ENCODE results near the gene TPRG1L.

Gene TPRG1L

GRCh38 chr1:3595949-3596348, 28.9 kb upstream of the TPRG1L start:
- peaks cover 5% of the 10 kb centered on the region for H3K4me1 ChIP-seq (ENCODE audit: control insufficient read depth, insufficient read depth, low read length)
- peaks cover 31% of the 10 kb centered on the region for H3K27me3 ChIP-seq (replicated peaks; ENCODE audit: control insufficient read depth, insufficient read depth, low read length)
- H3K4me3 ChIP-seq (ENCODE audit: low read length): no peak overlapping the region
- H3K9me3 ChIP-seq (ENCODE audit: control insufficient read depth, low read length): no peaks in the 10 kb centered on the region
- no peak for DNase-seq (ENCODE audit: low read depth)
- no peaks in the 10 kb centered on the region for H3K36me3 ChIP-seq (ENCODE audit: control insufficient read depth, insufficient read depth, low read length, severe bottlenecking)
- no peak overlapping the region for H3K9ac ChIP-seq (ENCODE audit: low read length)

GRCh38 chr1:3596663-3597598, 27.9 kb upstream of the TPRG1L start:
- Histone ChIP-seq H3K9ac (ENCODE audit: low read length) (no peak overlapping the region), H3K9me3 (ENCODE audit: control insufficient read depth, low read length) (no peaks in the 10 kb centered on the region)

GRCh38 chr1:3597599-3597964, 27.2 kb upstream of the TPRG1L start:
- Histone ChIP-seq H3K4me1 (ENCODE audit: control insufficient read depth, insufficient read depth, low read length) (peaks cover 5% of the 10 kb centered on the region), H3K9me3 (ENCODE audit: control insufficient read depth, low read length) (no peaks in the 10 kb centered on the region), H3K9ac (ENCODE audit: low read length) (no peak overlapping the region), H3K36me3 (ENCODE audit: control insufficient read depth, insufficient read depth, low read length, severe bottlenecking) (no peaks in the 10 kb centered on the region), H3K4me3 (ENCODE audit: low read length) (no peak overlapping the region), H3K27me3 (replicated peaks; ENCODE audit: control insufficient read depth, insufficient read depth, low read length) (peaks cover 39% of the 10 kb centered on the region)
- no peak for DNase-seq (ENCODE audit: low read depth)

More at GRCh38 chr1:3596663-3597598, 27.9 kb upstream of the TPRG1L start:
- no peak for DNase-seq (ENCODE audit: low read depth)
- peaks cover 5% of the 10 kb centered on the region for H3K4me1 ChIP-seq (ENCODE audit: control insufficient read depth, insufficient read depth, low read length)
- no peaks in the 10 kb centered on the region for H3K36me3 ChIP-seq (ENCODE audit: control insufficient read depth, insufficient read depth, low read length, severe bottlenecking)
- no peak overlapping the region for H3K4me3 ChIP-seq (ENCODE audit: low read length)
- peaks cover 36% of the 10 kb centered on the region for H3K27me3 ChIP-seq (replicated peaks; ENCODE audit: control insufficient read depth, insufficient read depth, low read length)

GRCh38 chr1:3598051-3598491, 26.7 kb upstream of the TPRG1L start:
- peaks cover 5% of the 10 kb centered on the region for H3K4me1 ChIP-seq (ENCODE audit: control insufficient read depth, insufficient read depth, low read length)
- H3K9ac ChIP-seq (ENCODE audit: low read length): no peak overlapping the region
- H3K4me3 ChIP-seq (ENCODE audit: low read length): no peak overlapping the region
- peaks cover 39% of the 10 kb centered on the region for H3K27me3 ChIP-seq (replicated peaks; ENCODE audit: control insufficient read depth, insufficient read depth, low read length)
- H3K9me3 ChIP-seq (ENCODE audit: control insufficient read depth, low read length): no peaks in the 10 kb centered on the region
- no peak for DNase-seq (ENCODE audit: low read depth)
- no peaks in the 10 kb centered on the region for H3K36me3 ChIP-seq (ENCODE audit: control insufficient read depth, insufficient read depth, low read length, severe bottlenecking)

- Histone ChIP-seq H3K4me3 (ENCODE audit: low read length) (no peak overlapping the region), H3K9ac (ENCODE audit: low read length) (no peak overlapping the region), H3K9me3 (ENCODE audit: control insufficient read depth, low read length) (no peaks in the 10 kb centered on the region), H3K4me1 (ENCODE audit: control insufficient read depth, insufficient read depth, low read length) (peaks cover 5% of the 10 kb centered on the region), H3K36me3 (ENCODE audit: control insufficient read depth, insufficient read depth, low read length, severe bottlenecking) (no peaks in the 10 kb centered on the region), H3K27me3 (replicated peaks; ENCODE audit: control insufficient read depth, insufficient read depth, low read length) (peaks cover 43% of the 10 kb centered on the region)
- no peak for DNase-seq (ENCODE audit: low read depth)
Measured at GRCh38 chr1:3598522-3599285, 26.1 kb upstream of the TPRG1L start.

GRCh38 chr1:3599286-3599811, 25.5 kb upstream of the TPRG1L start:
- no peak for DNase-seq (ENCODE audit: low read depth)
- no peak overlapping the region for H3K9ac ChIP-seq (ENCODE audit: low read length)

GRCh38 chr1:3599816-3600215, 25.0 kb upstream of the TPRG1L start:
- Histone ChIP-seq H3K4me3 (ENCODE audit: low read length) (no peak overlapping the region), H3K36me3 (ENCODE audit: control insufficient read depth, insufficient read depth, low read length, severe bottlenecking) (no peaks in the 10 kb centered on the region), H3K9me3 (ENCODE audit: control insufficient read depth, low read length) (no peaks in the 10 kb centered on the region), H3K27me3 (replicated peaks; ENCODE audit: control insufficient read depth, insufficient read depth, low read length) (peaks cover 54% of the 10 kb centered on the region), H3K9ac (ENCODE audit: low read length) (no peak overlapping the region), H3K4me1 (ENCODE audit: control insufficient read depth, insufficient read depth, low read length) (peaks cover 5% of the 10 kb centered on the region)
- no peak for DNase-seq (ENCODE audit: low read depth)

More at GRCh38 chr1:3599286-3599811, 25.5 kb upstream of the TPRG1L start:
- peaks cover 5% of the 10 kb centered on the region for H3K4me1 ChIP-seq (ENCODE audit: control insufficient read depth, insufficient read depth, low read length)
- peaks cover 49% of the 10 kb centered on the region for H3K27me3 ChIP-seq (replicated peaks; ENCODE audit: control insufficient read depth, insufficient read depth, low read length)
- H3K4me3 ChIP-seq (ENCODE audit: low read length): no peak overlapping the region
- no peaks in the 10 kb centered on the region for H3K9me3 ChIP-seq (ENCODE audit: control insufficient read depth, low read length)
- H3K36me3 ChIP-seq (ENCODE audit: control insufficient read depth, insufficient read depth, low read length, severe bottlenecking): no peaks in the 10 kb centered on the region

- no peaks in the 10 kb centered on the region for H3K36me3 ChIP-seq (ENCODE audit: control insufficient read depth, insufficient read depth, low read length, severe bottlenecking)
- H3K4me3 ChIP-seq (ENCODE audit: low read length): no peak overlapping the region
- H3K27me3 ChIP-seq (replicated peaks; ENCODE audit: control insufficient read depth, insufficient read depth, low read length): peaks cover 56% of the 10 kb centered on the region
- H3K9me3 ChIP-seq (ENCODE audit: control insufficient read depth, low read length): no peaks in the 10 kb centered on the region
- DNase-seq (ENCODE audit: low read depth): no peak
- no peak overlapping the region for H3K9ac ChIP-seq (ENCODE audit: low read length)
- H3K4me1 ChIP-seq (ENCODE audit: control insufficient read depth, insufficient read depth, low read length): peaks cover 5% of the 10 kb centered on the region
Measured at GRCh38 chr1:3600354-3600753, 24.5 kb upstream of the TPRG1L start.

- Histone ChIP-seq H3K36me3 (ENCODE audit: control insufficient read depth, insufficient read depth, low read length, severe bottlenecking) (no peaks in the 10 kb centered on the region), H3K27me3 (replicated peaks; ENCODE audit: control insufficient read depth, insufficient read depth, low read length) (peaks cover 62% of the 10 kb centered on the region), H3K9ac (ENCODE audit: low read length) (no peak overlapping the region), H3K9me3 (ENCODE audit: control insufficient read depth, low read length) (no peaks in the 10 kb centered on the region), H3K4me3 (ENCODE audit: low read length) (no peak overlapping the region), H3K4me1 (ENCODE audit: control insufficient read depth, insufficient read depth, low read length) (peaks cover 5% of the 10 kb centered on the region)
- DNase-seq (ENCODE audit: low read depth): no peak
Measured at GRCh38 chr1:3601743-3602142, 23.1 kb upstream of the TPRG1L start.

- H3K9ac ChIP-seq (ENCODE audit: low read length): no peak overlapping the region
- peaks cover 57% of the 10 kb centered on the region for H3K27me3 ChIP-seq (replicated peaks; ENCODE audit: control insufficient read depth, insufficient read depth, low read length)
- no peaks in the 10 kb centered on the region for H3K9me3 ChIP-seq (ENCODE audit: control insufficient read depth, low read length)
- H3K4me1 ChIP-seq (ENCODE audit: control insufficient read depth, insufficient read depth, low read length): peaks cover 5% of the 10 kb centered on the region
- H3K36me3 ChIP-seq (ENCODE audit: control insufficient read depth, insufficient read depth, low read length, severe bottlenecking): no peaks in the 10 kb centered on the region
- no peak overlapping the region for H3K4me3 ChIP-seq (ENCODE audit: low read length)
- DNase-seq (ENCODE audit: low read depth): no peak
Measured at GRCh38 chr1:3602375-3602774, 22.4 kb upstream of the TPRG1L start.

GRCh38 chr1:3603156-3603555, 21.7 kb upstream of the TPRG1L start:
- H3K4me3 ChIP-seq (ENCODE audit: low read length): no peak overlapping the region
- H3K27me3 ChIP-seq (replicated peaks; ENCODE audit: control insufficient read depth, insufficient read depth, low read length): peaks cover 58% of the 10 kb centered on the region
- no peak for DNase-seq (ENCODE audit: low read depth)
- no peak overlapping the region for H3K9ac ChIP-seq (ENCODE audit: low read length)
- no peaks in the 10 kb centered on the region for H3K36me3 ChIP-seq (ENCODE audit: control insufficient read depth, insufficient read depth, low read length, severe bottlenecking)
- peaks cover 3% of the 10 kb centered on the region for H3K4me1 ChIP-seq (ENCODE audit: control insufficient read depth, insufficient read depth, low read length)
- H3K9me3 ChIP-seq (ENCODE audit: control insufficient read depth, low read length): no peaks in the 10 kb centered on the region
